GM12878 (cell line): ENCODE results near the gene P4HA3. TPM values are rescaled to one million over a fixed set of nuclear protein-coding genes. Genes with fewer than 3 reads are reported as not detected.
A peak's percentile ranks its signal among the peaks of the same experiment; 100 is the strongest.

Experiments
- ATAC-seq: fragments of 200-7000 bp; cut with Tn5 transposase; 3 replicates; pipeline ENCODE4 v1.9.1; 2020; ENCODE audit warnings: mild to moderate bottlenecking, moderate library complexity
- BruUV-seq: library from RNA; stranded (reverse); fragments of 400-500 nt; replicated peaks from 2 replicates; lab custom pipeline; 2021; lab: Mats Ljungman, UMichigan
- CTCF ChIA-PET: fragments of 300-600 bp; sonication (Branson Sonifier 250); formaldehyde crosslinking; extraction: SDS; loops from one replicate; lab custom pipeline; 2021; ENCODE audit warnings: inconsistent platforms; lab: Yijun Ruan, JAX
- POLR2A ChIA-PET: fragments of 350-600 bp; formaldehyde crosslinking; extraction: SDS; loops from one replicate; lab custom pipeline; 2021; ENCODE audit warnings: inconsistent platforms; lab: Charles Lee
- RAD21 ChIA-PET: fragments of 300-600 bp; sonication (Branson Sonifier 250); formaldehyde crosslinking; loops from one replicate; lab custom pipeline; 2023; ENCODE audit warnings: antibody characterized with exemption; ENCODE audit not compliant: unreplicated experiment; lab: Charles Lee
- SMC1A ChIA-PET: fragments of 300-600 bp; sonication (Branson Sonifier 250); formaldehyde crosslinking; loops from one replicate; lab custom pipeline; 2023; ENCODE audit not compliant: unreplicated experiment, uncharacterized antibody; lab: Charles Lee
- DNase-seq: peaks from one replicate; pipeline ENCODE4 v3.0.0-alpha.2; 2011; ENCODE audit warnings: low read depth, low spot score
- FAIRE-seq: peaks from 3 replicates; lab custom pipeline; 2011; peaks lifted over from hg19 to GRCh38; lab: Jason Lieb, UNC
- H2AFZ ChIP-seq: 2 replicates; pipeline ENCODE4 v1.6.0; 2011; ENCODE audit warnings: low read depth, low read length, control low read depth; ENCODE audit not compliant: control insufficient read depth
- H3K27ac ChIP-seq: 2 replicates; pipeline ENCODE4 v1.5.1; 2011; ENCODE audit warnings: control low read depth; ENCODE audit not compliant: control insufficient read depth, insufficient read depth
- H3K27me3 ChIP-seq, 2 experiments: replicated peaks in 1 of 2; 2 replicates each; pipeline versions ENCODE4 v1.6.0 to v1.6.1; 2011; ENCODE audit warnings: low read length in 1 of 2; ENCODE audit not compliant: control insufficient read depth in 2 of 2, insufficient read depth in 2 of 2
- H3K36me3 ChIP-seq, 2 experiments: 2 replicates each; pipeline ENCODE4 v1.5.1; 2011; ENCODE audit warnings: low read length in 1 of 2; ENCODE audit not compliant: control insufficient read depth in 2 of 2, insufficient read depth in 2 of 2
- H3K4me1 ChIP-seq: 2 replicates; pipeline ENCODE4 v1.6.1; 2011; ENCODE audit warnings: mild to moderate bottlenecking, low read length, moderate library complexity, mixed read lengths; ENCODE audit not compliant: control insufficient read depth, insufficient read depth
- H3K4me2 ChIP-seq: 2 replicates; pipeline ENCODE4 v1.6.0; 2011; ENCODE audit warnings: control low read depth; ENCODE audit not compliant: control insufficient read depth, insufficient read depth
- H3K4me3 ChIP-seq: fragments of 200-600 bp; sonication (generic); 2 replicates; pipeline ENCODE4 v1.5.1; 2016
- H3K79me2 ChIP-seq: 2 replicates; pipeline ENCODE4 v1.6.0; 2011; ENCODE audit warnings: low read length; ENCODE audit not compliant: control insufficient read depth, insufficient read depth
- H3K9ac ChIP-seq: 2 replicates; pipeline ENCODE4 v1.8.0; 2011; ENCODE audit warnings: low read length, control low read depth, mixed read lengths; ENCODE audit not compliant: control insufficient read depth, insufficient read depth
- H3K9me3 ChIP-seq: replicated peaks from 3 replicates; pipeline ENCODE4 v1.5.1; 2011; ENCODE audit warnings: mild to moderate bottlenecking, low read length; ENCODE audit not compliant: control insufficient read depth, insufficient read depth
- H4K20me1 ChIP-seq: 2 replicates; pipeline ENCODE4 v1.6.0; 2011; ENCODE audit not compliant: control insufficient read depth, insufficient read depth
- BACH1 ChIP-seq: fragments of 450-650 bp; IDR thresholded peaks from 2 replicates; pipeline ENCODE4 v1.6.1; 2017; ENCODE audit warnings: mild to moderate bottlenecking, borderline replicate concordance
- NFXL1 ChIP-seq: fragments of 450-650 bp; IDR thresholded peaks from 2 replicates; pipeline ENCODE4 v1.6.1; 2017; ENCODE audit warnings: antibody characterized with exemption, mild to moderate bottlenecking, borderline replicate concordance
- SPI1 ChIP-seq: IDR thresholded peaks from 2 replicates; pipeline ENCODE4 v1.6.1; 2011; ENCODE audit warnings: low read depth, mild to moderate bottlenecking, low read length, moderate library complexity, borderline replicate concordance; ENCODE audit not compliant: insufficient read depth
- STAT1 ChIP-seq: fragments of 450-650 bp; conservative IDR thresholded peaks from 2 replicates; pipeline ENCODE4 v1.6.1; 2014; ENCODE audit warnings: antibody characterized with exemption, mild to moderate bottlenecking
- WGBS: methylation state at CpG from one replicate; pipeline ENCODE4 v1.1.6; 2016; ENCODE audit warnings: low lambda C conversion rate; ENCODE audit not compliant: insufficient replicate concordance, insufficient coverage; ENCODE audit errors: missing lambda C conversion rate; 5-methylcytosine and 5-hydroxymethylcytosine counted together
- in situ Hi-C: fragments of 300-500 bp; cut with MboI; formaldehyde crosslinking; loops from 9 replicates; pipeline ENCODE4 v1.14.3; 2018; ENCODE audit warnings: mixed read lengths
- intact Hi-C: fragments of 100-400 bp; cut with micrococcal nuclease; formaldehyde crosslinking; loops from one replicate; pipeline ENCODE4 v1.14.2; 2022; ENCODE audit not compliant: unreplicated experiment
- polyA plus RNA-seq, 11 experiments: library from polyadenylated mRNA; depleted of rRNA in 4 of 11; unstranded in 6 of 11; stranded (reverse) in 5 of 11; fragments of >200 nt; fragmentation: Nextera tagmentation in 4 of 11; fragmentation: Illumina TruSeq in 1 of 11; extraction: Ambion mirVana in 4 of 11; extraction: Trizol in 1 of 11; gene quantifications; 1 replicate in 1 of 11; 2 replicates in 10 of 11; pipeline versions ENCODE4 v1.2.1 to v1.2.3, GENCODE V29; 2011 to 2016; ENCODE audit warnings: inconsistent platforms in 2 of 11, missing spikeins in 2 of 11, low read depth in 1 of 11
- total RNA-seq, 4 experiments: library from RNA; depleted of rRNA in 3 of 4; stranded (reverse); fragments of >200 nt in 3 of 4; fragmentation: Illumina TruSeq in 1 of 4; extraction: Trizol in 1 of 4; gene quantifications; 2 replicates each; pipeline versions ENCODE4 v1.2.1 to v1.2.3, GENCODE V29; 2013 to 2021

P4HA3 gene
- total and polyA plus RNA-seq, 10 of the 15 experiments (the other 5 are each of a cell fraction or from before 2014, with no cell fraction given) = 0.08 TPM; not detected in 9

GRCh38 chr11:74307434-74307833 lies 4.0 kb downstream of the P4HA3 start:
- H3K4me2 ChIP-seq = no peak overlapping the region
- 0% methylated on average over 1 of the region's 1 CpG for WGBS
- no peak overlapping the region for H3K9ac ChIP-seq
- DNase-seq (no peak), FAIRE-seq (no peak), ATAC-seq (no peak)
- no peaks in the 10 kb centered on the region for H3K4me1 ChIP-seq
- no peaks in the 10 kb centered on the region for H3K9me3 ChIP-seq
- no peak for TF ChIP-seq BACH1
- no peak for TF ChIP-seq NFXL1
- ChIA-PET CTCF (no interaction called here), SMC1A (no interaction called here), POLR2A (interaction anchor here (0.5 kb wide), 1 partner anchor 533 kb away, joined by 4 read pairs; no protein-coding TSS in a partner anchor), RAD21 (no interaction called here)
- no peaks in the 10 kb centered on the region for H3K36me3 ChIP-seq
- intact Hi-C loops = no loop called here
- H3K27me3 ChIP-seq = no peaks in the 10 kb centered on the region; a peak in 2 of 4 replicates
- BruUV-seq = no TSS peak
- H4K20me1 ChIP-seq = no peaks in the 10 kb centered on the region
- no peak overlapping the region for H2AFZ ChIP-seq
- H3K79me2 ChIP-seq = no peaks in the 10 kb centered on the region
- in situ Hi-C loops = no loop called here
- H3K27ac ChIP-seq = no peak overlapping the region
- H3K4me3 ChIP-seq = no peak overlapping the region

DNA sequence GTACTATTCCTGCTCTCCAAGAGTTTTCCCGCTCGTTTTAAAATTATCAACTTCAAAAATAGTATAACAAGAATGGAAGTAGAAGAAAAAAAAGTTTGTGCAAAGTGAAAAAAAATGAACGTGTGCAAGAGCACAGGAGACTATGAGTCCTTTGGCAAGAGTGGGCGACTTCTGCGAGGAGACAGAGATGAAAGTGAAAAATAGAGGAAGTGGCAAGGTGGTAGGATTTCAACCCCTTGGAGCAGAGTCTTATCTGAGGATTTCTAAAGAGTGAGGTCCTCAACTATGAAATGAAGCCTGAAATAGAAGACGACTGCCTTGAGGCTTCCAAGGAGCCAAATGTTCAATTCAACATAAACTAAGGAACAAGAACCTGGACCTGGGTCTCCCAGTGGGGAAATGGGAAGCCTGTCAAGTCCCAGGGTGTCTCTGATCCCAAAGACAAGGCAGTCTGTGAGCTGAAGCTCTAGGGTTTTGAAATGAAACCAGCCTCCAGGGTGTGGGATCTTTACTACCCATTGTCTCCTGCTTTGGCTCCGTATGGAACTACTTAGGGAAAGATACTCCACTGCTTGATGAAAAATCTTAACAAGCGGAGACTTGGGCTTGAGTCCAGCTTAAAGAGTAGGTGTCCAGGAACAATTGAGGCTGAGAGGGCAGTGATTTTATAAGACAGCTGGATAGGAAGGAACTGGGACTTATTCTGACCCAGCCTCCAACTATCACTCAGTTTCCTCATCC lies 4.8 kb downstream of the P4HA3 start:
- H3K9ac ChIP-seq = no peak overlapping the region
- ATAC-seq = no peak
- intact Hi-C loops (no loop called here), in situ Hi-C loops (no loop called here)
- H3K9me3 ChIP-seq = no peaks in the 10 kb centered on the region
- FAIRE-seq = no peak
- RAD21 ChIA-PET = no interaction called here
- WGBS = 16% methylated on average over 8 of the region's 8 CpGs
- no peak overlapping the region for H3K4me3 ChIP-seq
- POLR2A ChIA-PET = interaction anchor here (0.5 kb wide), 1 partner anchor 533 kb away, joined by 4 read pairs; no protein-coding TSS in a partner anchor
- no peak for TF ChIP-seq STAT1
- peak; percentile 60; the same call in 1 of the 2 replicates for TF ChIP-seq SPI1
- TF ChIP-seq, all 136 proteins: peak for 1
- H3K4me2 ChIP-seq = no peak overlapping the region
- BruUV-seq = no TSS peak
- H3K36me3 ChIP-seq = no peaks in the 10 kb centered on the region
- CTCF ChIA-PET = no interaction called here
- no peaks in the 10 kb centered on the region; a peak in 2 of 4 replicates for H3K27me3 ChIP-seq
- H2AFZ ChIP-seq = no peak overlapping the region
- no peaks in the 10 kb centered on the region for H4K20me1 ChIP-seq
- no peak for DNase-seq
- H3K4me1 ChIP-seq = no peaks in the 10 kb centered on the region
- H3K27ac ChIP-seq = no peak overlapping the region
- H3K79me2 ChIP-seq = no peaks in the 10 kb centered on the region
- SMC1A ChIA-PET = no interaction called here
